ENCODE measurements around the gene OSBPL10.
"Not testable (repeated sequence)": the region's sequence is repeated elsewhere in the genome, so short reads cannot be mapped to it uniquely, and the experiment has no call there.

Gene OSBPL10

DNA sequence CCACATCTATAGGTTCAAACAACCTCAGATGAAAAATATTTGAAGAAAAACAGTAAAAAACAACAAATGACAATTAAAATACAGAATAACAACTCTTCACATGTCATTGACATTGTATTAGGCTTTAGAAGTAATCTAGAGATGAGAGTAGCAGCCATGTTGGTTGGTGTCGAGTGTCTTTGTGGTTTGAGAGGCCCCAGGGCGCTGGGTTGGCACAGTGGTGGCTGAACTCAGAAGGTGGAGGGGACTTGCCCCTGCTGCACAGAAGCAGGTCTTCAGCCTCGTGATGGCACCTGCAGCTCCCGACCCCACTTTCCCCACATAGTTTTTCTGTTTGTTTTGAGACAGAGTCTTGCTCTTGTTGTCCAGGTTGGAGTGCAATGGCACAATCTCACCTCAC is 187.2 kb downstream of the OSBPL10 start:
- no peak overlapping the region for H3K9ac ChIP-seq (ENCODE audit: low read length in 5 of 5)
- peaks cover 0 to 9% (median 0%) of the 10 kb centered on the region in 5 donors for H3K4me1 ChIP-seq (ENCODE audit: control insufficient read depth in 5 of 5, insufficient read depth in 5 of 5, low read length in 5 of 5)
- peaks cover 0 to 5% (median 0%) of the 10 kb centered on the region in 5 donors for H3K9me3 ChIP-seq (ENCODE audit: control insufficient read depth in 5 of 5, low read length in 5 of 5)
- H3K27me3 ChIP-seq (ENCODE audit: control insufficient read depth in 5 of 5, insufficient read depth in 4 of 5, low read length in 5 of 5) = no peaks in the 10 kb centered on the region
- H3K36me3 ChIP-seq (ENCODE audit: control insufficient read depth in 5 of 5, insufficient read depth in 5 of 5, low read length in 5 of 5) = no peaks in the 10 kb centered on the region
- no peak overlapping the region for H3K4me3 ChIP-seq (ENCODE audit: low read depth in 1 of 5, low read length in 5 of 5)
- no peak overlapping the region for H3K27ac ChIP-seq (ENCODE audit: low read depth, low read length)

DNA sequence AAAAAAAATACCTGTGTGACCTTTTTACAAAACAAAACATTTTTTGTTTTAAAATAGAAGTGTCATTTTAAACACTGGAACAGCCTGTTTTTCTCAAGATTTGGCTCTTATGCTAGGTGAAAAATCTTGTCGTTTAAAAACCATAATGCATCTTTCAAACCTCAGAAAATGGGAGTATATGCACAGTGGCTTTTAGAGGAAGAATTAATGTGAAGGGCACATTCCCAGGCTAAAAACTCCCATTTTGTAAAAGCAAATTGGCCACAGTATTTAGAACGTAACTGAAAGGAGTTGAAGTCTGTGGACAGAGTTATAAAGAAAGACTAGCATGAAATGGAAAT is 190.0 kb downstream of the OSBPL10 start:
- no peak overlapping the region for H3K27ac ChIP-seq (ENCODE audit: low read depth, low read length)
- peaks cover 0 to 9% (median 0%) of the 10 kb centered on the region in 5 donors for H3K4me1 ChIP-seq (ENCODE audit: control insufficient read depth in 5 of 5, insufficient read depth in 5 of 5, low read length in 5 of 5)
- peaks cover 0 to 5% (median 0%) of the 10 kb centered on the region in 5 donors for H3K9me3 ChIP-seq (ENCODE audit: control insufficient read depth in 5 of 5, low read length in 5 of 5)
- no peak overlapping the region for H3K9ac ChIP-seq (ENCODE audit: low read length in 5 of 5)
- no peak overlapping the region for H3K4me3 ChIP-seq (ENCODE audit: low read depth in 1 of 5, low read length in 5 of 5)
- H3K27me3 ChIP-seq (ENCODE audit: control insufficient read depth in 5 of 5, insufficient read depth in 4 of 5, low read length in 5 of 5) = no peaks in the 10 kb centered on the region
- no peaks in the 10 kb centered on the region for H3K36me3 ChIP-seq (ENCODE audit: control insufficient read depth in 5 of 5, insufficient read depth in 5 of 5, low read length in 5 of 5)

DNA sequence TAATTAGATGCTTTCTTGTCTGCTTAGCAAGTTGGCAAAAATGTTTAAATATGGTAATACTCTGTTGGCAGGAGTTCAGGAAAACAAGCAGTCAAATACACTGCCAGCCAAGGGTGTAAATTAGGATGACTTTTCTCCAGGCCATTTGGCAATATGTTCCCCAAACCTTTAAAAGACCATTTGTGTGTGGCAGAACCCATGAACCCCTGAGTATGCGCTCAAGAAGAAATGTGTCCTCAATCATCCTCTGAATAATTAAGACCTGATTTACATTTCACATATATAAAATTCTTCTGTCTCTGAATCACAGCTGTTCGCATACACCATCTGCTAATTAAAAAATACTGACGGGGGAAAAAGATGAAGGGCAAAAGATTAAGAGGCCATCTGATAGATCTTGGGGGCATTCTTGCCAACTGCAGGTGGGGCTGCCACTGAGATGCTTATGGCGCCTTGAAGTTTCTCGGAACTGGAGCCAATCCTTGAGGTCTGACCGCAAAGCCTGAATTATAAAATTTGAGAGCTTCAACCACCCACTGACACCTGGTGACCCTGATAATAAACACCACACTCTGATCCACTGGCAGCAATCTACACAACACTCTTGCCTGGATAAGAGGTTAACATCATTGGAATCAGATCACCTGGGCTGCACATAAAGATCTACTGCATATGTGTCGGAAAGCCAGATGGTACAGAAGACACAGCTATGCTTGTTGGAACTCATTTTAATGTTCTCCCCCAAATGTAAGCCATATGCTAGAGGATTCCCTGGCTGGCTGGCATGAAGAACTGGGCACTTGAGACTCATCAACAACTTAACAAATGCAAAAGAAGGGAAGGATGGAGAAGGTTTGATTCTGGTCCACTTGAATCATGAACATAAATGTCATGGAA is 190.6 kb downstream of the OSBPL10 start:
- H3K27ac ChIP-seq (ENCODE audit: low read depth, low read length) = no peak overlapping the region
- peaks cover 0 to under 1% (median 0%) of the 10 kb centered on the region in 5 donors for H3K9me3 ChIP-seq (ENCODE audit: control insufficient read depth in 5 of 5, low read length in 5 of 5)
- no peaks in the 10 kb centered on the region for H3K36me3 ChIP-seq (ENCODE audit: control insufficient read depth in 5 of 5, insufficient read depth in 5 of 5, low read length in 5 of 5)
- no peak overlapping the region for H3K9ac ChIP-seq (ENCODE audit: low read length in 5 of 5)
- H3K4me3 ChIP-seq (ENCODE audit: low read depth in 1 of 5, low read length in 5 of 5) = no peak overlapping the region
- H3K4me1 ChIP-seq (ENCODE audit: control insufficient read depth in 5 of 5, insufficient read depth in 5 of 5, low read length in 5 of 5) = peaks cover 0 to 2% (median 0%) of the 10 kb centered on the region in 5 donors
- H3K27me3 ChIP-seq (ENCODE audit: control insufficient read depth in 5 of 5, insufficient read depth in 4 of 5, low read length in 5 of 5) = no peaks in the 10 kb centered on the region

DNA sequence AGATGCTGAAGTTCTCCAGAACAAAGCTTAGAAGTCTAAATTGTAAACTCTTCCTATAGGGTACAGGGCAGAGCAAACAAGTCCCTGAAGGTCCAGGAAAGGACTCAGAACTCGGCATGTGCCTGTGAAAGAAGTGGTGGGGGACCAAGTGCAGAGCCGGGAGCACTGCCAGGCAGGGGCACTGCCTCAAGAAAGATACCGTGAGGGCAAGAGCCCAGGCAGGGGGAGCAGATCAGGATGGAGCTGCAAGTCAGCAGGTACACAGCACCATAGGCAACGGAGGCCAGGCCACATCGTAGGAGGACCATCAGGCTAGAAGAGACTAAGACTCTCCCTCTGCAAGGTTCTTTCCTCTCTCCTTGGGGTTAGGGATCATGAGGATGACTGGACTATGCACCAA is 191.6 kb downstream of the OSBPL10 start:
- Histone ChIP-seq H3K36me3 (ENCODE audit: control insufficient read depth in 5 of 5, insufficient read depth in 5 of 5, low read length in 5 of 5) (no peaks in the 10 kb centered on the region), H3K27me3 (ENCODE audit: control insufficient read depth in 5 of 5, insufficient read depth in 4 of 5, low read length in 5 of 5) (no peaks in the 10 kb centered on the region), H3K4me1 (ENCODE audit: control insufficient read depth in 5 of 5, insufficient read depth in 5 of 5, low read length in 5 of 5) (no peaks in the 10 kb centered on the region), H3K27ac (ENCODE audit: low read depth, low read length) (no peak overlapping the region), H3K4me3 (ENCODE audit: low read depth in 1 of 5, low read length in 5 of 5) (no peak overlapping the region), H3K9ac (ENCODE audit: low read length in 5 of 5) (no peak overlapping the region), H3K9me3 (ENCODE audit: control insufficient read depth in 5 of 5, low read length in 5 of 5) (no peaks in the 10 kb centered on the region)

DNA sequence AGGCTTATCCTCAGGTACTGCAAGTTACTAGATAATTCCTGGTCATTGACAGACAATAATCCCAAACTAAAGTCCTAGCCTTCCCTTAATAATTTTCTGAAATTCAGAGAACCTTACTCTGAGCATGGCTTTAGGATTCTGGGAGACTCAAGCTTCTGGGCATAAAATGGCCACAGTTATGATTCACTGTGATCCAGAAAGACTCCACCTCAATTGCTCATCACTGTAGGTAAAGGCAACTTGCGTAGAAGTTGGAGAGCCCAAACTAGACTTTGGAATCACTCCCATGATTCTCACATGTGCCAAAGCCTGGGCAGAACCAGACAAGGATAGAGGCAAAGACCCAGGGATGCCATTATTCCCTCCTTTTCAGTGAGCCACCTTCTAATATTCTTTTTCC is 195.3 kb downstream of the OSBPL10 start:
- no peak overlapping the region for H3K27ac ChIP-seq (ENCODE audit: low read depth, low read length)
- no peak overlapping the region for H3K9ac ChIP-seq (ENCODE audit: low read length in 5 of 5)
- no peaks in the 10 kb centered on the region for H3K4me1 ChIP-seq (ENCODE audit: control insufficient read depth in 5 of 5, insufficient read depth in 5 of 5, low read length in 5 of 5)
- peaks cover 0 to 4% (median 0%) of the 10 kb centered on the region in 5 donors for H3K9me3 ChIP-seq (ENCODE audit: control insufficient read depth in 5 of 5, low read length in 5 of 5)
- no peak overlapping the region for H3K4me3 ChIP-seq (ENCODE audit: low read depth in 1 of 5, low read length in 5 of 5)
- no peaks in the 10 kb centered on the region for H3K36me3 ChIP-seq (ENCODE audit: control insufficient read depth in 5 of 5, insufficient read depth in 5 of 5, low read length in 5 of 5)
- no peaks in the 10 kb centered on the region for H3K27me3 ChIP-seq (ENCODE audit: control insufficient read depth in 5 of 5, insufficient read depth in 4 of 5, low read length in 5 of 5)

DNA sequence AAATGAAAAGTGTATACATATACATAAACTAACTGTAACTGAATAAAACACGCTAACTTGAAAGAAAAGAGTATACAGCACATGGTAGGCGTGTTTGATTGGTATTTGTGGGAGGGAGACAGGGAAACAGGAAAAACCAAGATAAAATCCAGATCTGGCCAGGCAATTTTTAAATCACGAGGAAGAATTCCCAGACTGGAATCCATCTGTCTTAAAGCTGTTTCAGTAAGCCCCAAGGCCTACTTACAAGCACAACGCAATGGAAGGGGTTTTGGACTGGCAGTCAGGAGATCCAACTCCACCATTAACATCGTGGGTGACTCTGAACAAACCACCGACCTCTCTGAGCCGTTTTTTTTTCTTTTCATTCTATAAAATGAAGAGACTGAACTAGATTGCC is 195.8 kb downstream of the OSBPL10 start:
- Histone ChIP-seq H3K4me1 (ENCODE audit: control insufficient read depth in 5 of 5, insufficient read depth in 5 of 5, low read length in 5 of 5) (no peaks in the 10 kb centered on the region), H3K9me3 (ENCODE audit: control insufficient read depth in 5 of 5, low read length in 5 of 5) (peaks cover 0 to 4% (median 0%) of the 10 kb centered on the region in 5 donors), H3K27ac (ENCODE audit: low read depth, low read length) (no peak overlapping the region), H3K4me3 (ENCODE audit: low read depth in 1 of 5, low read length in 5 of 5) (no peak overlapping the region), H3K27me3 (ENCODE audit: control insufficient read depth in 5 of 5, insufficient read depth in 4 of 5, low read length in 5 of 5) (no peaks in the 10 kb centered on the region), H3K36me3 (ENCODE audit: control insufficient read depth in 5 of 5, insufficient read depth in 5 of 5, low read length in 5 of 5) (no peaks in the 10 kb centered on the region), H3K9ac (ENCODE audit: low read length in 5 of 5) (no peak overlapping the region)

DNA sequence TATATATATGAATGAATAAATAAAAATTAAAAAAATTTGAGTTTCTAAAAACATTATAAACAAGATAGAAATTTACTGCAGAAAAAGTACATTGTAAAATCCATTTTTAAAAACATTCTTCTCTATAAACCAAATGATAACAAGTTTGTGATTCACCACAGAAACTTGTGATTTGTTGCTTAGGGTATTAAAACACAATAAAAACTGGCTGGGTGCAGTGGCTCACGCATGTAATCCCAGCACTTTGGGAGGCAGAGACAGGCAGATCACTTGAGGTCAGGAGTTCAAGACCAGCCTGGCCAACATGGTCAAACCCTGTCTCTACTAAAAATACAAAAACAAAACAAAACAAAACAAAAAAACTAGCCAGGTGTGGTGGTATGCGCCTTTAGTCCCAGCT is 197.2 kb downstream of the OSBPL10 start:
- H3K4me1 ChIP-seq (ENCODE audit: control insufficient read depth in 5 of 5, insufficient read depth in 5 of 5, low read length in 5 of 5); H3K9ac ChIP-seq (ENCODE audit: low read length in 5 of 5); H3K27ac ChIP-seq (ENCODE audit: low read depth, low read length); H3K9me3 ChIP-seq (ENCODE audit: control insufficient read depth in 5 of 5, low read length in 5 of 5); H3K36me3 ChIP-seq (ENCODE audit: control insufficient read depth in 5 of 5, insufficient read depth in 5 of 5, low read length in 5 of 5); H3K27me3 ChIP-seq (ENCODE audit: control insufficient read depth in 5 of 5, insufficient read depth in 4 of 5, low read length in 5 of 5); H3K4me3 ChIP-seq (ENCODE audit: low read depth in 1 of 5, low read length in 5 of 5): not testable (repeated sequence)

DNA sequence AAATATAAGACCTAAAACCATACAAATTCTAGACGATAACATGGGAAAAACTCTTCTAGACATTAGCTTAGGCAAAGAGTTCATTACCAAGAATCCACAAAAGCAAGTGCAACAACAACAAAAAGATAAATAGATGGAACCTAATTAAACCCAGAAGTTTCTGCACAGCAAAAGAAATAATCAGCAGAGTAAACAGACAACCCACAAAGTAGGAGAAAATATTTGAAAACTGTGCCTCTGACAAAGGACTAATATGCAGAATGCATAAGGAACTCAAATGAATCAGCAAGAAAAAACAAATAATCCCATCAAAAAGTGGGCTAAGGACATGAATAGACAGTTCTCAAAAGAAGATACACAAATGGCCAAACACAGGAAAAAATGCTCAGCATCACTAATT is 198.8 kb downstream of the OSBPL10 start:
- H3K27ac ChIP-seq (ENCODE audit: low read depth, low read length); H3K4me1 ChIP-seq (ENCODE audit: control insufficient read depth in 5 of 5, insufficient read depth in 5 of 5, low read length in 5 of 5); H3K4me3 ChIP-seq (ENCODE audit: low read depth in 1 of 5, low read length in 5 of 5); H3K27me3 ChIP-seq (ENCODE audit: control insufficient read depth in 5 of 5, insufficient read depth in 4 of 5, low read length in 5 of 5); H3K36me3 ChIP-seq (ENCODE audit: control insufficient read depth in 5 of 5, insufficient read depth in 5 of 5, low read length in 5 of 5); H3K9ac ChIP-seq (ENCODE audit: low read length in 5 of 5); H3K9me3 ChIP-seq (ENCODE audit: control insufficient read depth in 5 of 5, low read length in 5 of 5): not testable (repeated sequence)

DNA sequence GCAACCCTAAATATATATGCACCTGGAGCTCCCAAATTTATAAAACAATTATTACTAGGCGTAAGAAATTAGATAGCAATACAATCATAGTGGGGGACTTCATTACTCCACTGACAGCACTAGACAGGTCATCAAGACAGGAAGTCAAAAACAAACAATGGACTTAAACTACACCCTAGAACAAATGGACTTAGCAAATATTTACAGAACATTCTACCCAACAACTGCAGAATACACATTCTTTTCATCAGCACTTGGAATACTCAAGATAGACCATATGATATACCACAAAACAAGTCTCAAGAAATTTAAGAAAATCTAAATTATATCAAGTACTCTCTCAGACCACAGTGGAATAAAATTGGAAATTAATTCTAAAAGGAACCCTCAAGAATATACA is 201.5 kb downstream of the OSBPL10 start:
- Histone ChIP-seq H3K27ac (ENCODE audit: low read depth, low read length) (no peak overlapping the region), H3K4me3 (ENCODE audit: low read depth in 1 of 5, low read length in 5 of 5) (no peak overlapping the region), H3K4me1 (ENCODE audit: control insufficient read depth in 5 of 5, insufficient read depth in 5 of 5, low read length in 5 of 5) (no peaks in the 10 kb centered on the region), H3K9ac (ENCODE audit: low read length in 5 of 5) (no peak overlapping the region), H3K36me3 (ENCODE audit: control insufficient read depth in 5 of 5, insufficient read depth in 5 of 5, low read length in 5 of 5) (no peaks in the 10 kb centered on the region), H3K9me3 (ENCODE audit: control insufficient read depth in 5 of 5, low read length in 5 of 5) (peaks cover 0 to 6% (median 0%) of the 10 kb centered on the region in 5 donors), H3K27me3 (ENCODE audit: control insufficient read depth in 5 of 5, insufficient read depth in 4 of 5, low read length in 5 of 5) (no peaks in the 10 kb centered on the region)

DNA sequence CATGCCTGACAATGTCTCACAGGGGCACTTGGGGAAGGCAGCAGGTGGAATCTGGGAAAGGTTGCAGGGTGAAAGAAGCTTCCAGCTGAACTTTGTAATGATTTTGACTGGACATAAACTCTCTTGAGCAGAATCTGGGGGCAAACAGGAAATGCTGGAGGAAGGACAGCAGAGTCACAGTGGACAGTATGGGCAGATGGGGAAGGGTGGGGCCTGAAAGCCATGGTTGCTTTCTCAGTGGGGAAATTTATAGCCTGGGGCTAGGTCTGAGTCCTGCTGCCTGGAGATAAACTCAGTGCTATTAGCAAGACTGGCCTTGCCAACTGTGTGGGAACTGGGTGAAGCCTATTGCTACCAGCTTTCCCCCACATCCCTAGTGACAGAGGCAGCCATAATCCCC is 203.2 kb downstream of the OSBPL10 start:
- Histone ChIP-seq H3K9me3 (ENCODE audit: control insufficient read depth in 5 of 5, low read length in 5 of 5) (peaks cover 0 to 6% (median 0%) of the 10 kb centered on the region in 5 donors), H3K36me3 (ENCODE audit: control insufficient read depth in 5 of 5, insufficient read depth in 5 of 5, low read length in 5 of 5) (no peaks in the 10 kb centered on the region), H3K27ac (ENCODE audit: low read depth, low read length) (no peak overlapping the region), H3K9ac (ENCODE audit: low read length in 5 of 5) (no peak overlapping the region), H3K4me1 (ENCODE audit: control insufficient read depth in 5 of 5, insufficient read depth in 5 of 5, low read length in 5 of 5) (no peaks in the 10 kb centered on the region), H3K4me3 (ENCODE audit: low read depth in 1 of 5, low read length in 5 of 5) (no peak overlapping the region), H3K27me3 (ENCODE audit: control insufficient read depth in 5 of 5, insufficient read depth in 4 of 5, low read length in 5 of 5) (no peaks in the 10 kb centered on the region)

Data from subcutaneous abdominal adipose tissue (tissue), 5 donors.